EH (cell line): ENCODE data around the gene TPX2.
A peak's percentile ranks its signal among the peaks of the same experiment; 100 is the strongest.
"Not testable (repeated sequence)": the region's sequence is repeated elsewhere in the genome, so short reads cannot be mapped to it uniquely, and the experiment has no call there.

Experiments
- DNase-seq: peaks from one replicate; pipeline ENCODE4 v3.0.0-alpha.2; 2015; ENCODE audit warnings: low read depth

The TPX2 gene

DNA sequence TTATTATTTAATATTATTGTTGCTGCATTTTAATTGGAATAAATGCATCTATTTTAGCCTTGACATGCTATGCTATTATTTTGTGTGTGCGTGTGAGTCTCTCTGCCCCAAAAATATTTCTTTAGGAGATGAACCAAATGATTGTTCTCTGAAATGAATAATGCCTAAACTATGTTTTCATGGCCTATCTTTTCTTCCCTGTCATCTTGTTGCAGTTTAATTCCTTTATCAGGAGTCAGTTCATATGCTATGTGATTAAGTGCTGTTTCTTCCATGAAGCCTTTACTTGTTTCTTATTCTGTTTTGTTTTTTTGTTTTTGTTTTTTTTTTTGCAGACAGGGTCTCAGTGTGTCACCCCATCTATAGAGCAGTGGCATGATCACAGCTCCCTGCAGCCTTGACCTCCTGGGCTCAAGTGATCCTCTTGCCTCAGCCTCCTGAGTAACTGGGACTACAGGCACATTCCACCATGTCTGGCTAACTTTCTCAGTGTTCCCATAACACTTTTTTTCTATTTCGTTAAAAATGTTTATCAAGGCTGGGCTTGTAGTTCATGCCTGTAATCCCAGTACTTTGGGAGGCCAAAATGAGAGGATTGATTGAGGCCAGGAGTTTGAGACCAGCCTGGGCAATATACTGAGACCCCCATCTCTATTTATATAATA is 25.7 kb downstream of the TPX2 start:
- DNase-seq: peak; percentile 86

- no peak for DNase-seq
Observed at GRCh38 chr20:31767805-31768204, 28.7 kb downstream of the TPX2 start.

GRCh38 chr20:31769681-31770080 is 30.6 kb downstream of the TPX2 start:
- no peak for DNase-seq

DNA sequence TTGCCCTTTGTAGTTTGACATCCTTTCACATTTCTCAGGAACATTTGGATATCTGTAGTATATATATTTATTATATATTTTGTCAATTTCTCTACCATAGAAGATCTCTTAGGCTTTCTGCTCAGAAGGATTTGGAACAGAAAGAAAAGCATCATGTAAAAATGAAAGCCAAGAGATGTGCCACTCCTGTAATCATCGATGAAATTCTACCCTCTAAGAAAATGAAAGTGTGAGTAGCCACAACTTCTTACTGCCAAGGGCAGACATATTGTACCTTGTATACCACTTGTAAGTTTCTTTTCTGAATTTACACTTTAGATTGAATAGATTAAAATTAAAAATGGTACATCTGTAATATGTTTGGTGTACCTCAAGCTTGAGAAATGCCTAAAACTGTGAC is 31.2 kb downstream of the TPX2 start:
- DNase-seq: peak; percentile 35

GRCh38 chr20:31774408-31774807 is 35.3 kb downstream of the TPX2 start:
- DNase-seq: no peak

GRCh38 chr20:31780839-31781238 is 41.7 kb downstream of the TPX2 start:
- no peak for DNase-seq

GRCh38 chr20:31781945-31782344 is 42.9 kb downstream of the TPX2 start:
- no peak for DNase-seq

DNA sequence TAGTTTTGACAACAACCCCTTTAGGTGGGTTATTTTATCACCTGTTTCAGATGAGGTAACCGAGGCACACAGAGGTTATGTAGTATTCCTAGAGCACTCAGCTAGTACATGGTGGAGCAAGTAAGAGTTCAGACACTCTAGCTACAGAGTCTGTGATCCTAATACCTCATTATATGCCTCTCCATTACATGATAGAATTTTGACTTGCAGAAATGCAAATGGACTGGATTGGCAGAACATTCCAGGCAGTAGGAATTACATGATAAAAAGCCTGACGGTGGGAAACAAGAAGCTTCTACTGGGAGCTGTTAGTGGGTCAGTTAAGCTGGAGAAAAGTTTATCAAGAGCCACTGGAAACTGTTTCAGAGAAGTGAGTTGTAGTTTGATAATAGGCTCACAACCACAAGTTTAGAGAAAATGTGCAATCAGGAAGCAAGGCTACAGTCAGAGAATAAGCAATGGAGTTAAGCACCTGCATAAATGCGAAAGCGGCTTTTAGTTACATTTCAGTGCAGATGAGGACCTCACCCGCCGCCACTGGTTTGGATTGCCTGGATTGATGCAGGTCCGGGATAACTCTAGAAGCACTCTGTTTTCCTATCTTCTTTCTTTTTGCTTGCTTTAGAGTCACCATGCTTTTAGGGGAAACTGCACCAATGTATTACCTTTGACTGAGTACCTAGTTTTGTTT is 45.4 kb downstream of the TPX2 start:
- no peak for DNase-seq

- no peak for DNase-seq
Observed at GRCh38 chr20:31785089-31785488, 46.0 kb downstream of the TPX2 start.

DNA sequence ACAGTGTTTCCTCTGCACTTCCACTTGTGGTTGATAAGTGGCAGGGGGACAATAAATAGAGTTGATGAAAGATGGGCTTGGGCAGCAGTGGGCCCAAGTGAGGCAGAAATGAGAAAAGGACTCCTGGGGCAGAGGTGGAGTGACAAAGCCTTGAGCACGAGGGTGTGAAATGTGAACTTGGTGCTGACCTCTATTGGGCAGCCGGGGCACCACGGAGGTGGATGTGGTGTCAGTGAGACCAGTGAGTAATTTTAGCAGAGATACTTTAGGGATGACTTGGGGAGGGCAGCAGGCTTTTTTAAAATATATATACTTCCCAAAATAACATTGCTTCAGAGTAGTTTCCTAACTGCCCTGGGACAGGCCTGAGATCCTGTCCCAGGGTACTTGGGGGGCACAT is 49.5 kb downstream of the TPX2 start:
- DNase-seq: peak; percentile 75

DNA sequence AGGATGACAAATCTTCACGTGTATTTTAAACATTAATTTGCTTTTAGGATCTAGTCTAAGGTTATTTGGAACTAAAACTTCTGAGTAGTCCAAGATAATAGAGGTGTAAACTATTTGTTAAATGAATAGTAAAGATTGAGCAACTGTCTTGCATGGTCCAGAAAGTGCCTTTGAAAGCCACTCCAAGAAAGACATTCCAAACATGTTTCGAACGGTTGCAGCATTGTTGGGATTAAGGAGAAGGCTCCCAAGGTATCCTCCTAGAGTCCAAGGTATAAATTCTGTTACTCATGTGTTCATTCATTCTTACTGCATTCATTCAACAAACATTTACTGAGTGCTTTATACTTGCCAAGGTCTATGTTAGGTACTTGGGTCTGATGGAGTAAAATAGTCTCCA is 51.3 kb downstream of the TPX2 start:
- DNase-seq: peak; percentile 26

- no peak for DNase-seq
Observed at GRCh38 chr20:31797364-31797763, 58.3 kb downstream of the TPX2 start.

DNA sequence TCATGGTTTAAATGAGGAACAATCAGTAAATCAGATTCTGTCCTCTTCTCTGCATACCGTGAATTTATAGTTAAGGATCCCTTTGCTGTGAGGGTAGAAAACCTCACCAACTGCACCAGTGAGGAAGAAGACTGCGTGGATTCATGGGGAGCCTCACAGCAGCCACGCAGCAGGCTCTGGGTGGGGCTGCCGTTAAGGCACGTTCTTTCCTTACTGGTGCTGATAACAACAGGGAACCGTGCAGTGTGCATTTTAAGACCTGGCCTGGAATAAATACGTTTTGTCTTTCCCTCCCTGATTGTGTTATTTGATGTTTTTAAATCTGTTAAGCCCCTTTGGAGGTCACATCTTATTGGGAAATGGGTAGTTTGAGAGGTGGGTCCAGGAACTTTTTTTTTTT is 62.4 kb downstream of the TPX2 start:
- DNase-seq: no peak

- no peak for DNase-seq
Observed at GRCh38 chr20:31803552-31804291, 64.6 kb downstream of the TPX2 start.

GRCh38 chr20:31806564-31807355 is 67.7 kb downstream of the TPX2 start:
- peak; percentile 20 for DNase-seq

DNA sequence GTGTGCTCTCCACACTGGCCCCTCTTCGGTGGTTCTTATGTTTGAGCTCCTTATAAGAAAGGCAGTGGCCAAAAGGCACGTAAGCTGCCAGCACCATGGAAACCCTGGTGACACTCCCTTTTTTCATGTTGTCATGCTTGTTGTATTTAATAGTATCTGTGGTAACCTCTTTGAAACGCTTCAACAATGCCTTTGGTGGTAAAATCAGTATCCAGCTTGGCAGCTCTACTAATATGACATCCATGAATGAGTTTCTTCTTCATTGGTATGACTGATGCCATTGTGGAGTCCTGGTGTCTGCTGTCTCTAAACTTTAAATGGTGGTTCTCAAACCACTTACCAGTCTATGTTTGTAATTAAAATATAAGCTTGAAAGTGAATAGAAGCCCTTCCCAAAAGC is 69.4 kb downstream of the TPX2 start:
- DNase-seq: no peak

GRCh38 chr20:31809661-31810060 is 70.6 kb downstream of the TPX2 start:
- DNase-seq: peak; percentile 72

DNA sequence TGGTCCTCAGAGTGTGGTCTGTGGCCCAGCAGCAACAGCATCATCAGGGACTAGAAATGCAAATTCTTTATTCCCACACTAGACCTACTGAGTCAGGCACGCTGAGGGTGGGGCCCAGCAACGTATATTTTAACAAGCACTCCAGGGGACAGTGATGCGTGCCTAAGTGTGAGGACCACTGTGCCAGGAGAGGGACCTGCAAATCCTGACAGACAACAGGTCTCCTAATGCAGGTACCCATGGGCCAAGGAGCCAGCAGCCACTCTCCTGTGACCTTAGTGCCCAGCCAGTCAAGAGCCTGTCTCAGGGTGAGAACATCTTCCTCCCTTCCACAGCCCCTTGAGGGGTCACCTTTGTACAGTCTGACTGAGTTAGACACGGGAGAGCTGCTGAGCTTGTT is 72.1 kb downstream of the TPX2 start:
- no peak for DNase-seq

- DNase-seq: peak; percentile 95
Observed at GRCh38 chr20:31811796-31812728, 73.0 kb downstream of the TPX2 start.

DNA sequence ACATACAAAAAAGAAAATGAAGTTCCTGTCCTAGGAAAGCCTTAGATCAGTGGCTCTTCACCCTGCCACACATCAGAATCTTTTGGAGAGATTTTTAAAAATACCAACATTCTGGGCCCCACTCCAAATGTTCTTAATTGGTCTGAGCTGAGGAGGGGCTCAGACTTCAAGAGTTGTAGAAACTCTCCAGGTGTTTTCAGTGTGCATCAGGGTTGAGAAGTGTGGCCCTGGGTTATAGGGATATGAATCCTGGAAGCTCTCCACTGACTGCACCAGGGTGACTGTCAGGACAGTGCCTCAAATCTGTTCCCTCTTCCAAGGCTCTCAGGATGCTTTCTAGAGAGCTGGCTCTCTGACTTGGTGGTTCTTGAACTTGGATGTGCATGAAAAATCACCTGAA is 74.5 kb downstream of the TPX2 start:
- DNase-seq: no peak

DNA sequence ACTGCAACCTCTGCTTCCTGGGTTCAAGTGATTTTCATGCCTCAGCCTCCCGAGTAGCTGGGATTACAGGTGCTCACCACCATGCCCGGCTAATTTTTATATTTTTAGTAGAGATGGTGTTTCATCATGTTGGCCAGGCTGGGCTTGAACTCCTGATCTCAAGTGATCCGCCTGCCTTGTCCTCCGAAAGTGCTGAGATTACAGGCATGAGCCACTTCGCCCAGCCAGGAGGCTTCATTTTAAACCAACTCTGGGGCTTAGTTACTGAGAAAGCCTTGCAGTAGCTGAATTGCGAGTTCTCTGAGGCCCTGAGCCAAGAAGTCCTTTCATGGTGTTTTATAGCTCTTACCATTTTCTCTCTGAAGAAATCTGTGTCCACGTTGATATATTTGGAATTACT is 75.1 kb downstream of the TPX2 start:
- DNase-seq: not testable (repeated sequence)
